Measurements from ENCODE around the gene NRL.

The NRL gene

GRCh38 chr14:24136684-24137528 lies 22.2 kb upstream of the NRL start:
- peaks cover 40 to 48% of the 10 kb centered on the region in 2 experiments for H3K4me1 ChIP-seq (ENCODE audit: control insufficient read depth in 1 of 2, insufficient read depth in 1 of 2, low read depth in 1 of 2, low read length in 1 of 2)
- no peak for TF ChIP-seq CTCF (IDR thresholded peaks at IDR 0.05)
- no peaks in the 10 kb centered on the region for H3K9me3 ChIP-seq
- no peaks in the 10 kb centered on the region for H3K27me3 ChIP-seq
- H3K36me3 ChIP-seq = peaks cover 34% of the 10 kb centered on the region
- H3K4me3 ChIP-seq (ENCODE audit: low read depth in 1 of 2, low read length in 1 of 2) = peak overlapping the region; percentile 88 to 98
- peak overlapping the region; percentile 94 for H3K27ac ChIP-seq

GRCh38 chr14:24135834-24136683 lies 21.3 kb upstream of the NRL start, which contains the start of gene PSME1:
Gene PSME1 (plus strand): TSS chr14:24136194. CDS start chr14:24136263, 69 bp downstream.
- Histone ChIP-seq H3K9me3 (no peaks in the 10 kb centered on the region), H3K27ac (peak within 1 kb of the TSS; percentile 94), H3K4me1 (ENCODE audit: control insufficient read depth in 1 of 2, insufficient read depth in 1 of 2, low read depth in 1 of 2, low read length in 1 of 2) (peaks cover 34 to 43% of the 10 kb centered on the region in 2 experiments), H3K27me3 (no peaks in the 10 kb centered on the region), H3K36me3 (peaks cover 39% of the 10 kb centered on the region), H3K4me3 (ENCODE audit: low read depth in 1 of 2, low read length in 1 of 2) (peak within 1 kb of the TSS; percentile 88 to 98)
- peak; percentile 43 for TF ChIP-seq CTCF (IDR thresholded peaks at IDR 0.05)

- H3K9me3 ChIP-seq = no peaks in the 10 kb centered on the region
- H3K27ac ChIP-seq = peak overlapping the region; percentile 94
- H3K27me3 ChIP-seq = no peaks in the 10 kb centered on the region
- peaks cover 28 to 37% of the 10 kb centered on the region in 2 experiments for H3K4me1 ChIP-seq (ENCODE audit: control insufficient read depth in 1 of 2, insufficient read depth in 1 of 2, low read depth in 1 of 2, low read length in 1 of 2)
- peaks cover 41% of the 10 kb centered on the region for H3K36me3 ChIP-seq
- no peak for TF ChIP-seq CTCF (IDR thresholded peaks at IDR 0.05)
- H3K4me3 ChIP-seq (ENCODE audit: low read depth in 1 of 2, low read length in 1 of 2) = peak overlapping the region; percentile 88 to 98
Observed at GRCh38 chr14:24135584-24135833, 20.8 kb upstream of the NRL start.

- Histone ChIP-seq H3K4me3 (ENCODE audit: low read depth in 1 of 2, low read length in 1 of 2) (no peak overlapping the region), H3K27me3 (no peaks in the 10 kb centered on the region), H3K4me1 (ENCODE audit: control insufficient read depth in 1 of 2, insufficient read depth in 1 of 2, low read depth in 1 of 2, low read length in 1 of 2) (peaks cover 19 to 25% of the 10 kb centered on the region in 2 experiments), H3K27ac (no peak overlapping the region), H3K36me3 (peaks cover 31% of the 10 kb centered on the region), H3K9me3 (no peaks in the 10 kb centered on the region)
- TF ChIP-seq CTCF (IDR thresholded peaks at IDR 0.05) = no peak
Observed at GRCh38 chr14:24133735-24134134, 19.0 kb upstream of the NRL start.

- Histone ChIP-seq H3K27me3 (no peaks in the 10 kb centered on the region), H3K4me1 (ENCODE audit: control insufficient read depth in 1 of 2, insufficient read depth in 1 of 2, low read depth in 1 of 2, low read length in 1 of 2) (peaks cover 19 to 25% of the 10 kb centered on the region in 2 experiments), H3K9me3 (no peaks in the 10 kb centered on the region), H3K36me3 (peaks cover 23% of the 10 kb centered on the region), H3K4me3 (ENCODE audit: low read depth in 1 of 2, low read length in 1 of 2) (no peak overlapping the region), H3K27ac (no peak overlapping the region)
- TF ChIP-seq CTCF (IDR thresholded peaks at IDR 0.05) = no peak
Observed at GRCh38 chr14:24132976-24133375, 18.2 kb upstream of the NRL start.
